ENCODE results near the gene FUNDC1.
"Not testable (repeated sequence)": the region's sequence is repeated elsewhere in the genome, so short reads cannot be mapped to it uniquely, and the experiment has no call there.

DNA sequence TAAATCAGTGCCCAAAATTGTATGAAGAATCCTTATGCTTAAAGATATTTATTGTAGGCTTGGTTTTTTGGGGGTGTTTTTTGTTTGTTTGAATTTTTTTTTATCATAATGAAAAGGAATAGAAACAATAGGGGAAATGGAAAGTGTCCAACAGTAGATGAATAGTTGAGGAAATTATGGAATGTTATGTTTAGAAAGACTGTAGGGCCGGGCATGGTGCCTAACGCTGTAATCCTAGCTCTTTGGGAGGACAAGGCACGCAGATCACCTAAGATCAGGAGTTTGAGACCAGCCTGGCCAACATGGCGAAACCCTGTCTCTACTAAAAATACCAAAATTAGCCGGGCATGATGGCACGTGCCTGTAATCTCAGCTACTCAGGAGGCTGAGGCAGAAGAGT lies 19.2 kb upstream of the FUNDC1 start:
- TF ChIP-seq, protein P1, sequence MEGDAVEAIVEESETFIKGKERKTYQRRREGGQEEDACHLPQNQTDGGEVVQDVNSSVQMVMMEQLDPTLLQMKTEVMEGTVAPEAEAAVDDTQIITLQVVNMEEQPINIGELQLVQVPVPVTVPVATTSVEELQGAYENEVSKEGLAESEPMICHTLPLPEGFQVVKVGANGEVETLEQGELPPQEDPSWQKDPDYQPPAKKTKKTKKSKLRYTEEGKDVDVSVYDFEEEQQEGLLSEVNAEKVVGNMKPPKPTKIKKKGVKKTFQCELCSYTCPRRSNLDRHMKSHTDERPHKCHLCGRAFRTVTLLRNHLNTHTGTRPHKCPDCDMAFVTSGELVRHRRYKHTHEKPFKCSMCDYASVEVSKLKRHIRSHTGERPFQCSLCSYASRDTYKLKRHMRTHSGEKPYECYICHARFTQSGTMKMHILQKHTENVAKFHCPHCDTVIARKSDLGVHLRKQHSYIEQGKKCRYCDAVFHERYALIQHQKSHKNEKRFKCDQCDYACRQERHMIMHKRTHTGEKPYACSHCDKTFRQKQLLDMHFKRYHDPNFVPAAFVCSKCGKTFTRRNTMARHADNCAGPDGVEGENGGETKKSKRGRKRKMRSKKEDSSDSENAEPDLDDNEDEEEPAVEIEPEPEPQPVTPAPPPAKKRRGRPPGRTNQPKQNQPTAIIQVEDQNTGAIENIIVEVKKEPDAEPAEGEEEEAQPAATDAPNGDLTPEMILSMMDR (IDR thresholded peaks at IDR 0.05; ENCODE audit: low read length), result not testable (repeated sequence)
- not testable (repeated sequence) for TF ChIP-seq EZH2 (IDR thresholded peaks at IDR 0.05; ENCODE audit: borderline replicate concordance, low read length)

All from OCI-LY1 (cell line).